D721Med (cell line): ENCODE measurements around the gene OSER1.

Experiments
- DNase-seq: peaks from one replicate; pipeline ENCODE4 v3.0.0; 2011; ENCODE audit warnings: low spot score; ENCODE audit not compliant: insufficient read length
- FAIRE-seq: peaks from 2 replicates; lab custom pipeline; 2011; peaks lifted over from hg19 to GRCh38; lab: Jason Lieb, UNC
- TF ChIP-seq, protein P1 (sequence below): IDR thresholded peaks from 2 replicates; pipeline ENCODE4 v1.5.1; 2012; ENCODE audit warnings: mild to moderate bottlenecking, control low read depth; ENCODE audit not compliant: insufficient read depth; ENCODE audit errors: missing control alignments

The OSER1 gene

DNA sequence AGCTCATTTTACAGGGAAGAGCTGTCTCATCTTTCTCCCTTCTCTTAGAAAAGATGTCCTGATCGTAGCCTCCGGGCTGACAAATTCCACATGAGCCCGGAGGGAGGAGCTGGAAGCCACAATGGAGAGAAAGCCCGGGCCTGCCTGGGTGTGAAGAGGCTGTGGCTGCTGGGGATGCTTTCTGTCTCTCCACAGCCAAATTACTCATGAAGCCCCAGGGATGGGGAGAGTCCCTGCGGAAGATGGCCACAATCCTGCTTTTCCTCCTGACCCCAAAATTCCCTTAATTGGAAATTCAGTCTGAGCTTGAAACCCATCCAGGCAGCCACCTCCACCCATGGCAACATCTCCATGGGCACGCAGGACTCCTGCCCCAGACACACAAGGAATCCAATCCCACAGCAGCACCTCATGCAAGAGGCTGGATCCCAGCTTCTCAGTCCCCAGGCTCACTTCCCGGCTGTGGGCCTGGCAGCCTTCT is 56.0 kb downstream of the OSER1 start:
- FAIRE-seq (no peak), DNase-seq (no peak)
- TF ChIP-seq, protein P1, sequence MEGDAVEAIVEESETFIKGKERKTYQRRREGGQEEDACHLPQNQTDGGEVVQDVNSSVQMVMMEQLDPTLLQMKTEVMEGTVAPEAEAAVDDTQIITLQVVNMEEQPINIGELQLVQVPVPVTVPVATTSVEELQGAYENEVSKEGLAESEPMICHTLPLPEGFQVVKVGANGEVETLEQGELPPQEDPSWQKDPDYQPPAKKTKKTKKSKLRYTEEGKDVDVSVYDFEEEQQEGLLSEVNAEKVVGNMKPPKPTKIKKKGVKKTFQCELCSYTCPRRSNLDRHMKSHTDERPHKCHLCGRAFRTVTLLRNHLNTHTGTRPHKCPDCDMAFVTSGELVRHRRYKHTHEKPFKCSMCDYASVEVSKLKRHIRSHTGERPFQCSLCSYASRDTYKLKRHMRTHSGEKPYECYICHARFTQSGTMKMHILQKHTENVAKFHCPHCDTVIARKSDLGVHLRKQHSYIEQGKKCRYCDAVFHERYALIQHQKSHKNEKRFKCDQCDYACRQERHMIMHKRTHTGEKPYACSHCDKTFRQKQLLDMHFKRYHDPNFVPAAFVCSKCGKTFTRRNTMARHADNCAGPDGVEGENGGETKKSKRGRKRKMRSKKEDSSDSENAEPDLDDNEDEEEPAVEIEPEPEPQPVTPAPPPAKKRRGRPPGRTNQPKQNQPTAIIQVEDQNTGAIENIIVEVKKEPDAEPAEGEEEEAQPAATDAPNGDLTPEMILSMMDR: no peak

- DNase-seq (no peak), FAIRE-seq (no peak)
- TF ChIP-seq, protein P1: no peak
Observed at GRCh38 chr20:44153636-44154043, 56.9 kb downstream of the OSER1 start.

DNA sequence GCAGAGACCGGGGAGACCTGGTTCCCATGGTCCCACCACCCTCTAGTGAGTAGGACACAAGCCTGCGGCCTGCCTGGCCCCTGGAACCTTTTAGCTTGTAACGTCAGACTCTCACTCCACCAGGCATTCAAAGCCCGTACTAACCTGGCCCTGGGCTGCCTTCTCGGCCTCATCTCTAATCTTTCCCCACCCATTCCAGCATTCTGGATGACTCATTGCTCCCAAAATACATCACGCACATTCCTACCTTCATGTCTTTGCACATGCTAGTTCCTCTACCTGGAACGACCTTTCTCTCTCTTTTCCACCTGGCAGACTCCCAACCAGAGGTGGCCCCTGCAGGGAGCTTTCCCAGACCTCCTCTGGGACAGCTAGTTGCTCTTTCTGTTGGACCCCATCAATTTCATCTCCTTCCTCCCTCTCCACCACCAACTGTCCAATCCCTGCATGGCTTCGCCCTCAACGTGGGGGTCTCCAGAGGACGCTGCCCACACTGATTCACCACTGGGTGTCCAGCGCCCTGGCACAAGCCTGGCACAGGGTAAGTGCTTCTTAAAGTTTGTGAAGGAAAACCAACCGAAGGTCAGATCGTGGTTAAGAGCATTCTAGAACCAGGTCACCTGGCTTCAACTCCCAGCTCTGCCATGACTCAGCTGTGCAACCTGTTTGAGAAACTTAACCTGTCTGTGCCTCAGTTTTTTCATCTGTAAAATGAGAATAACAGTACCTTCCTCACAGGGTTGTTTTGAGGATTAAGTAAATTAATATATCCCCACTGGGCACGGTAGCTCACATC is 58.8 kb downstream of the OSER1 start:
- TF ChIP-seq, protein P1: no peak
- FAIRE-seq (no peak), DNase-seq (no peak)

GRCh38 chr20:44146272-44146671 is 64.3 kb downstream of the OSER1 start:
- FAIRE-seq (no peak), DNase-seq (no peak)
- TF ChIP-seq, protein P1: no peak
